Measurements from ENCODE around the gene ARHGAP10.

The ARHGAP10 gene

GRCh38 chr4:147830102-147830463 lies 98.2 kb downstream of the ARHGAP10 start:
- TF ChIP-seq USF1 (IDR thresholded peaks at IDR 0.05) (no peak), ZBTB7A (IDR thresholded peaks at IDR 0.05; ENCODE audit: low read depth) (no peak), TCF12 (IDR thresholded peaks at IDR 0.05; ENCODE audit: low read depth) (no peak), TEAD4 (IDR thresholded peaks at IDR 0.05) (no peak), REST (IDR thresholded peaks at IDR 0.05; ENCODE audit: low read depth) (no peak)

GRCh38 chr4:147830987-147831386 lies 99.1 kb downstream of the ARHGAP10 start:
- TF ChIP-seq YY1 (IDR thresholded peaks at IDR 0.05; ENCODE audit: low read depth) (no peak), USF1 (IDR thresholded peaks at IDR 0.05) (no peak), RAD21 (IDR thresholded peaks at IDR 0.05; ENCODE audit: low read depth) (no peak), NFIC (IDR thresholded peaks at IDR 0.05) (no peak), MAX (IDR thresholded peaks at IDR 0.05) (no peak), TEAD4 (IDR thresholded peaks at IDR 0.05) (no peak), ZBTB7A (IDR thresholded peaks at IDR 0.05; ENCODE audit: low read depth) (no peak), EP300 (IDR thresholded peaks at IDR 0.05; ENCODE audit: borderline replicate concordance) (no peak), TAF1 (IDR thresholded peaks at IDR 0.05; ENCODE audit: low read depth) (no peak), CREB1 (IDR thresholded peaks at IDR 0.05; ENCODE audit: low read depth) (no peak), REST (IDR thresholded peaks at IDR 0.05; ENCODE audit: low read depth) (no peak), FOXM1 (IDR thresholded peaks at IDR 0.05; ENCODE audit: borderline replicate concordance, low read depth) (no peak), EGR1 (IDR thresholded peaks at IDR 0.05) (no peak), TCF12 (IDR thresholded peaks at IDR 0.05; ENCODE audit: low read depth) (no peak), CEBPB (IDR thresholded peaks at IDR 0.05) (no peak)

GRCh38 chr4:147831551-147832171 lies 99.8 kb downstream of the ARHGAP10 start:
- TF ChIP-seq TCF12 (IDR thresholded peaks at IDR 0.05; ENCODE audit: low read depth) (no peak), FOXM1 (IDR thresholded peaks at IDR 0.05; ENCODE audit: borderline replicate concordance, low read depth) (no peak), REST (IDR thresholded peaks at IDR 0.05; ENCODE audit: low read depth) (no peak), YY1 (IDR thresholded peaks at IDR 0.05; ENCODE audit: low read depth) (no peak)

GRCh38 chr4:147833254-147833653 lies 101.4 kb downstream of the ARHGAP10 start:
- no peak for TF ChIP-seq CREB1 (IDR thresholded peaks at IDR 0.05; ENCODE audit: low read depth)
- no peak for TF ChIP-seq RAD21 (IDR thresholded peaks at IDR 0.05; ENCODE audit: low read depth)
- TF ChIP-seq YY1 (IDR thresholded peaks at IDR 0.05; ENCODE audit: low read depth) = no peak
- TF ChIP-seq USF1 (IDR thresholded peaks at IDR 0.05) = no peak
- no peak for TF ChIP-seq TCF12 (IDR thresholded peaks at IDR 0.05; ENCODE audit: low read depth)
- no peak for TF ChIP-seq ZBTB7A (IDR thresholded peaks at IDR 0.05; ENCODE audit: low read depth)
- no peak for TF ChIP-seq NFIC (IDR thresholded peaks at IDR 0.05)
- TF ChIP-seq CEBPB (IDR thresholded peaks at IDR 0.05) = no peak
- TF ChIP-seq FOXM1 (IDR thresholded peaks at IDR 0.05; ENCODE audit: borderline replicate concordance, low read depth) = no peak

- TF ChIP-seq TCF12 (IDR thresholded peaks at IDR 0.05; ENCODE audit: low read depth) (no peak), REST (IDR thresholded peaks at IDR 0.05; ENCODE audit: low read depth) (no peak), YY1 (IDR thresholded peaks at IDR 0.05; ENCODE audit: low read depth) (no peak), NFIC (IDR thresholded peaks at IDR 0.05) (no peak), MAX (IDR thresholded peaks at IDR 0.05) (no peak), CREB1 (IDR thresholded peaks at IDR 0.05; ENCODE audit: low read depth) (no peak), CEBPB (IDR thresholded peaks at IDR 0.05) (no peak), ZBTB7A (IDR thresholded peaks at IDR 0.05; ENCODE audit: low read depth) (no peak), RAD21 (IDR thresholded peaks at IDR 0.05; ENCODE audit: low read depth) (no peak), EGR1 (IDR thresholded peaks at IDR 0.05) (no peak), TEAD4 (IDR thresholded peaks at IDR 0.05) (no peak), FOXM1 (IDR thresholded peaks at IDR 0.05; ENCODE audit: borderline replicate concordance, low read depth) (no peak), TAF1 (IDR thresholded peaks at IDR 0.05; ENCODE audit: low read depth) (no peak), EP300 (IDR thresholded peaks at IDR 0.05; ENCODE audit: borderline replicate concordance) (no peak), USF1 (IDR thresholded peaks at IDR 0.05) (no peak)
Observed at GRCh38 chr4:147833741-147834140, 101.9 kb downstream of the ARHGAP10 start.
